KG1 (cell line): Measurements from ENCODE around the gene CAMTA1.

Source experiments
- DNase-seq: peaks from one replicate; lab custom pipeline; 2025; lab: John Stamatoyannopoulos, UW

CAMTA1 gene

DNA sequence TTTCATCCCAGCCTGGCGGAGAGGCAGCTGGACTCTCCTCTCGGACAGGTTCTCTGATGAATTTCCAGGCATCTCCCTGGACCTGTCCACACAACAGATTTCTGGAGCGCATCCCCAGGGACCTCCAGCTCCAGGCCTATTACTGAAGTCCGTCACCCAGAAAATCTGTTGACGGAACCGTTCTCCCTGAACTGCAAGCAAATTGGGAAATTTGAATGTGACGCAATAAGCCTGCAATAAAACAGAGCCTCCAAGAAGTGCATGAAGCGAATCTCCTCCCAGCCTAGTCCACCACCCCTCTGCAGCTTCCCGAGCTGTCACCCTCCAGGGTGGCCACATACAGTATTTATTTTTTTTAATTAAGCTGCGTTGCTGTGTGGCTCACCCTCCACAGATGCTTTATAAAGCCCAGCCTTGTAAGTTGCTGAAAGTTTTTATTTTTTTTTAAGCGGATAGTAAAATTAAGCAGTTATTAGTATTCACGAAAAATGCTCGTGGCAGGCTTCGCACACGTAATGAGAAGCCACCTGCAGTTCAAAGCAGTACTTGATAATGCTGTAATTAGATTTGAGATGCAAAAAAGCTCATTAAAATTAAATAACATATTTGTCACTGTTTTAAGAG lies 173.3 kb downstream of the CAMTA1 start:
- DNase-seq = no peak

DNA sequence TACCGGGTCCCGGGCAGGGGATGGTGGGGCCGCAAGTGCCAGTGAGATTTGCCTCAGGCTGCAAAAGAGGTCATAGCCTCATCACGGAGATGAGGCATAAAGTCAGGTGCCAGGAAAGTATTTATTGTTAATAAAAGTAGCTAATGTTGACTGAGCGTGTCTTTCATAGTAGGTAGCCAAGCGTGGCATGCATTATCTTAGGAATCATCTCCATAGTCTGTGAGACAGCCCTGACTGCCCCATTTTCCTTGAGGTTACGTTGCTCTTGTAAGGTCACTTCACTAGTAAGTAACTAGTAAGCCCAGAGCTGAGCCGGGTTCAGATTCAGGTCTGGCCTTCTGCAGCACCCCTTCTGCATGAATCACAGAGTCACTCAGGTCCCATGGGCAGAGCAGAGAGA lies 174.2 kb downstream of the CAMTA1 start:
- DNase-seq = no peak

DNA sequence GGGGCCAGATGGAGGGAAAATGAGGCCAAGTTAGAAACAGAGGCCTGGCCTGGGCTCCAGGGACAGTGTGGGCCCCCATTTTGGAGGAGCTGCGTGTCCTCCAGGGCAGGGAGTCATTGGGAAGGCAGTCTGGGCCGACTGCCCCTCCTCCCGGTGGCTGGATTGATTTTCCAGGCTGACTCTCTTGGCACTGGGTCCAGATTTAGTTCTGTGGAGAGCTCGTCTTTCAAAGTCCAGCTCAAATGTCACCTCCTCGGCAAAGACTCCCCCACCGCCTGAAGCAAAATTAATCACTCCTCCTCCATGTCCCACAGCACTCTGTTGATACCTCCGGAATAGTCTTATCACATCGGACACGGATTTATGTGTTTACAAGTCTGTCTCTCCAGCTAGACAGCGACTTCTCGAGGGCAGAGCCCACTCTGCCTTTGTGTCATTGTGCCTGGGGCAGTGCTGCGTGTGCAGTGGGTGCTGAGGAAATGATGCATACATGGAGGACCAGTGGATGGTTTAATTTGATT lies 175.1 kb downstream of the CAMTA1 start:
- no peak for DNase-seq

DNA sequence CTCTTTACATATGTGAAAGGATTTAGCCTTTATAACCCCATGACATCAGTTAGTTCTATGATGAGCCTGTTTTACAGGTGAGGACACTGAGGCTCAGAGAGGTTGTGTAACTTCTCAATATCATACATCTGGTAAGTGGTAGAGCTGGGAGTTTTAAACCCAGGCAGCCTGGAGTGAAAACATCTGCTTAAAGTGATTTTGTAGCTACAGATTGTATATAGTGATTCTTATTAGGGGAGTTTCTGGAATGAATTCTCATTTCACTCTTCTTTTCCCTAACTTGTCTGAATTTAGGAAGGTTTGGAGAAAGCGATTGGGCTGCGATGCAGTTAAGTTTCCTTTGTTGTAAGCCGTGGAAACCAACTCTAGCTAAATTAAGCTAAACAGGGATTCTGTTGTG lies 175.6 kb downstream of the CAMTA1 start:
- DNase-seq = no peak

DNA sequence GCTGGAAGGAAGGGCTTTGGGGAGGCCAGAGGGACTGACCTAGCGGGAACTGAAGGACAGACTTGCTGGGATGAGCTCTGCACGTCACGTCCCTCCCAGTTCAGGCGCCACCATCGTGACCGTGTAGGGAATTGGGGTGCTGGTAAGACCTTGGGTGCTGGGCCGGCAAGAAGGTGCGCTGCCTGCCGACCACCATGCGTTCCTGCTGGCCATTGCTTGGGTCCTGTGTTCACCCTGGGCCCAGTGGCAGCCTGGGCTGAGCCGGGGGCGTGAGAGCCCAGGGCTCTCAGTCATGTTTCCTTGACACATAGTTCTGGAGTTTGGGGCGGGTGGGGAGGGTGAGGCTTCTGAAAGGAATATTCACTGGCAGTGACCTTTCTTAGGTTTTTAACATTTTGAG lies 176.0 kb downstream of the CAMTA1 start:
- DNase-seq = no peak

DNA sequence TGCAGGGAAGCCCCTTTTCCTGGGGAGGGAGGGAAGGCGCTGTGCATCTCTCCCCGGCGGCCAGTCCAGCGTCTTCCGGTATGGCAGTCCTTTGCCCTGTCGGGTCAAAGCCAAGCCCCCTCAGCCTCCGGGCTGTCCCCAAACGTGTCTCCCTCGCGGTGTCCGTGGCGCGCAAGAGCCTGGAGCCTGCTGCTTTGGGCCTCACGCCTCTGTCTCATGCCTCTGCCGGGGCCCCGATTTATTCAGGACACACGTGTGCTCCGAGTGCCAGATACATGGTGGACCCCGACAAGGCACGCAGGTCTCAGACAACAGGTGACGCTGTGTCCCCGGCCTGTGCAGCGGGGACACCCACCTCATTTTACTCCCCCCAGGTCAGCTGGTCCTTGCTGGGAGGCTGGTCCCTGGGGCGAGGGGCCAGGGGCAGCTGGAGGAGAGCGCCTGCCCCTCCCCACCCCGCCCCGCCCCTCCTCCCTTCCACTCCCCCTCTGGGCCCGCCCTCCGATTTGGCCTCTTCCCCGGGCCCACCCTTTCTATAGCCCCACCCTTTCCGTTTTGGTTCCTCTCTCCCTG lies 176.7 kb downstream of the CAMTA1 start:
- no peak for DNase-seq

DNA sequence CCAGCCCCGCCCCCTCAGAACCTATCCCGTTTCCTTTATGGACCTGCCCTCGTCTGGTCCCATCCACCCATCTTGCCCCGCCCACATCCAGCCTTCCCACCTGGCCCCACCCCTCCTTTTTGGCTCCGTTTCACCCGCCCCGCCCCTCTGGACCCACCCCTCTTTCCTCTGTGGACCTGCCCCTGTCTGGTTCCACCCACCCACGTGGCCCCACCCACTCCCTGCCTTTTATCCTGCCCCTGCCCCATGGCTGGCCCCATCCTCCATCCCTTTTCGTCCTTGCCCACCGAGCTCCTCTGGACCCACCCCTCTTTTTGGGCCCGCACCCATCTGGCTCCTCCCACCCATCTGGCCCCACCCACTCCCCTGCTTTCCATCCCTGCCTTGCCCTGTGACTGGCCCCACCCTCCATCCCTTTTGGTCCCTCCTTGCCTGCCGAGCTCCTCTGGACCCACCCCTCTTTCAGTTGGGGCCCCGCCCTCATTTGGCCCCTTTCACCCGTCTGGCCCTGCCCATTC lies 177.3 kb downstream of the CAMTA1 start:
- DNase-seq = no peak

GRCh38 chr1:6962996-6963911 lies 178.0 kb downstream of the CAMTA1 start:
- DNase-seq = no peak

- DNase-seq = no peak
These were observed 178.7 kb downstream of the CAMTA1 start for GRCh38 chr1:6963912-6964307.

DNA sequence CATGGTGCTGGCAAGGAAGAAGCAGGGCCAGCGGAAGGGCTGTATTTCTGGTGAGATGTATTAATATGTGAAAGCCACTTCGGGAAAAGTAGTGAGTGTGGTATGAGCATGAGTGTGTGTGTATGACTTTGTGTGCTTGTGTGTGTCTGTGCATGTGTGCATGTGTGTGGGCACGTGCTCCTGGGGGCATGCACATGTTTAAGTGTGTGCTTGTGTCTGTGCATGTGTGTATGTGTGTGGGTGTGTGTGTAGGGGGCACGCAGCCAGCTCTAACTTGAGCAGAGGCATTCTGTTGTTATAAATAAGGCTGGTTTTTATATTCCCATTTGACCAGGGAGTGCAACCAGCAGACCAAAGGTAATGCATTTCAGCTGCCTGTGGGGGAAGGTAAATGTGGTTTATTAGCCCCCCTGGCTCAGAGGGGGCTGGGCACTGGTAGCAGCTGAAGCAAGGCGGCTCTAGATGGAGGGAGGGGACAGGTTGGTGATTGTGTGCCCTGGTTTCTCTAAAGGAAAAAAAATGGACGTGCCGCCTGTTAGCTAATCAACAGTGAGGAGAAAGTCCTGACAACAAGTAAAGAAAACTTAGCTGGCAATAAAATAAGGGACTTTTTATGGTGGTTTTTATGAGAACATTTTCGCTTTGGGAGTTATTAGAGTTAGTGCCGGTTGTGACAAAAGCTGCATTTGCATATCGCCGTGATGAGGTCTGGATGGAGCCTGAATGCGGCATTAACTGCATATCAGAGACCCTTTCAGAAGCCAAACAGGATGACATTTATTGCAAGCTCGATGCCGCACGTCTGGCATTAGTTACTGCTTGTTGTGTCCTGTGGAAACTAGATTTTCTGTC lies 180.1 kb downstream of the CAMTA1 start:
- DNase-seq = no peak

GRCh38 chr1:6965935-6966241 lies 180.6 kb downstream of the CAMTA1 start:
- no peak for DNase-seq

DNA sequence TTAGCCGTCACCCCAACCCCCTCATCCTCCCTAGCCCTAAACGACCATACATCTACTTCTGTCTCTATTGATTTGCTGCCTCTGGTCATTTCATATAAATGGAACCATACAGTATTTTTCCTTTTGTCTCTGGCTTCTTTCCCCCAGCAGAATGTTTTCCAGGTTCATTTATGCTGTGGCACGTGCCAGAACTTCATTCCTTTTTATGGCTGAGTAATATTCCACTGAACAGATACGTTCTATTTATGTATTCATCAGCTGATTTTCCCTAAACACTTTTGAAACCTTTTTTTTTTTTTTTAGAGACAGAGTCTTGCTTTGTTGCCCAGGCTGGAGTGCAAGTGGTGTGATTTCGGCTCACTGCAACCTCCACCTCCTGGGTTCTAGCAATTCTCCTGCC lies 181.1 kb downstream of the CAMTA1 start:
- no peak for DNase-seq

GRCh38 chr1:6967431-6968111 lies 182.3 kb downstream of the CAMTA1 start:
- DNase-seq = no peak

DNA sequence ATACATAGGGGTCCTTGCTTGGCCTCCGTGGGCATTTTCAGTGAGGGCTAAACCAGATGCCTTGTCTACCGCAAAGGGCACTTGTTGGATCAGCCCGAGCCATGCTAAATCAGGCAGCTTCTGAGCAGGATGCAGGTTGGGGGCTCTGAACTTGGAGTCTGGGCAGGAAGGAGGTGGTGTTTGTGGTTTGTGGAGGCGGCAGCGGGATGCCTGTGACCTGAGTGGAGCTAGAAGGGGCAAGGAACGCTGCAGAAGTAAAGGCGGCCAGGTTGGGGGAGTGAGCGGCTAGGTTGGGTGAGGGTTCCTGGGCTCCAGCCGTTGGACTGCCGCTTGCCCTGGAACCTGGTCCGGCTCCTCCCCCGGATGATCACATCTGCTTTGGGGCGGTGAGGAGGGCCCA lies 183.9 kb downstream of the CAMTA1 start:
- no peak for DNase-seq

DNA sequence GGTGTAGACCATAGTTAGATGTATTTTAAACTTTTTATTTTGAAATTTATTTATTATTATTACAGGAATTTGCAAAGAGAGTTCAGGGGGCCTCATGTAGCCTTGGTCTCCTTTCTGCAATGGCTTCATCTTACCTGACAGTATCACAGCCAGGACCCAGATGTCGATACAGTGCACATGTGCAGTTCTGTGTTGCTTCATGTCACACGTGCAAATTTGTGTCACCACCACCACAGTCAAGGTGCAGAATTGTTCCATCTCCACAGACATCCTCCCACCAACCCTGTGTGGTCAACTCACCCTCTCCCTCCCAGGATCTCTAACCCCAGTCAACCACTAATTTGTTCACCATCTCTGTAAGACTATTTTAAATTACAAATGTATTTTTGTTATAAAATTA lies 184.5 kb downstream of the CAMTA1 start:
- DNase-seq = no peak

- DNase-seq = no peak
These were observed 185.0 kb downstream of the CAMTA1 start for GRCh38 chr1:6970221-6970620.

GRCh38 chr1:6971048-6971447 lies 185.8 kb downstream of the CAMTA1 start:
- no peak for DNase-seq

- no peak for DNase-seq
These were observed 186.4 kb downstream of the CAMTA1 start for GRCh38 chr1:6971699-6972098.

DNA sequence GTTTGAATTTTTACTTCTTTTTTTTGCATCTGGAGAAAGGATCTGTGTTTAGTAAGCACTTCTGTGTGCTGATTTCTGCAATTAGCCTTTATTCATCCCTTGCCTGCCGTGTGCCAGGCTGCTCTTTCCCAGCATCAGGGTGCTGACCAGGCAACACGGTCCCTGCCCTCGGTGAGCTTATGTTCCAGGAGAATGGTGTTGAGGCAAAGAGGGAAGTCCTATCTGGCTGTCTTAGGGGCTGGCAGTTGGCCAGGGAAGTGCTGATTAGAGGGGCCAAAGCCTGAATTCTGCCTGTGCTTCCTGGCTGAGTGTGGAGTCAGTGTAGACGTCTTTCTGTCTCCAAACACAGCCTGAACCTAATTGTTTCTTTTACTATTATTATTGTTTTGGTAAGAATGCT lies 187.1 kb downstream of the CAMTA1 start:
- DNase-seq = no peak

DNA sequence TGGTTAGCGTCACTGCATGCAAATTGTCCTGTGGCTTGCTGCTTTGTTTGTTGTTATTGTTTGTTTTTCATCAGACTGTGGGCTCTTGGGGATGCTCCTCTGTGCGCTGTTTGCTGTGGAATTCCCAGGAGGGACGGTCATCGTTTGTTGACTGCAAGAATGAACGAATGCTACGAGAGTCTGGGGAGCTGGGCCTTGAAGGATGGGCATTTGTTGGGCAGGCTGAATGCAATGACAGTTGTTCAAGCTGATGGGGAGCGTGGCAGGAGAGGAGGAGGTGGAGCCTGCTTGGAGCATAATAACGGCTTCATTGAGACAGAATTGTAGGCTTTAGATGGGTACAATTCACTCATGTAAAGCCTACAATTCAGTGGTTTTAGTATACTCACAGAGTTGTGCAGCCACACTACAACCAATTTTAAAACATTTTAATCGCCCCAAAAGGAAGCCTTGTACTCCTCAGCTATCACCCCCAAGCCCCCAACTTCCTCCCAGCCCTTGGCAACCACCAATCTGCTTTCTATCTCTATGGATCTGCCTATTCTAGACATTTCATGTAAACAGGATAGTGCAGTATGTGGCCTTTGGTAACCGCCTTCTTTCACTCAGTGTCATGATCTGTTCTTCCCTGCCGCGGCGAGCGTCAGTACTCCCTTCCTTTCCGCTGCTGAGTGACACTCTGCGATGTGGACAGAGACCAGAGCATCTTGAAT lies 190.2 kb downstream of the CAMTA1 start:
- DNase-seq = no peak

- no peak for DNase-seq
These were observed 190.8 kb downstream of the CAMTA1 start for GRCh38 chr1:6976044-6976375.
